Uterus (tissue), 4 donors: ENCODE data around the gene GRIN1. TPM values are rescaled to one million over a fixed set of nuclear protein-coding genes. Genes with fewer than 3 reads are reported as not detected.

Experiments used
- DNase-seq, 2 donors: peaks; one replicate each; pipeline ENCODE4 v3.0.0-alpha.2; 2019 to 2020
- H3K27ac ChIP-seq, 2 donors: fragments of 200-600 bp; sonication (generic); 1 replicate in 1 of 2; 2 replicates in 1 of 2; pipeline ENCODE4 v1.5.1; 2016 to 2018
- H3K27me3 ChIP-seq, 2 donors: fragments of 200-600 bp; sonication (generic); one replicate each; pipeline ENCODE4 v1.5.1; 2018 to 2019; ENCODE audit warnings: control low read depth in 1 of 2
- H3K36me3 ChIP-seq, 2 donors: fragments of 200-600 bp; sonication (generic); one replicate each; pipeline ENCODE4 v1.5.1; 2019; ENCODE audit warnings: control low read depth in 1 of 2
- H3K4me1 ChIP-seq, 2 donors: fragments of 200-600 bp; sonication (generic); one replicate each; pipeline ENCODE4 v1.5.1; 2018 to 2019; ENCODE audit warnings: control low read depth in 1 of 2
- H3K4me3 ChIP-seq, 2 donors: fragments of 200-600 bp; sonication (generic); 1 replicate in 1 of 2; 2 replicates in 1 of 2; pipeline ENCODE4 v1.5.1; 2018 to 2019; ENCODE audit warnings: mild to moderate bottlenecking in 1 of 2
- H3K9me3 ChIP-seq, 2 donors: fragments of 200-600 bp; sonication (generic); one replicate each; pipeline ENCODE4 v1.5.1; 2019; ENCODE audit warnings: control low read depth in 1 of 2
- CTCF ChIP-seq, 4 experiments: fragments of 200-600 bp in 2 of 4; fragments of 450-650 bp in 2 of 4; sonication (generic) in 2 of 4; IDR thresholded peaks; one replicate each; pipeline ENCODE4 v1.5.1; 2016 to 2019; ENCODE audit warnings: antibody characterized with exemption in 4 of 4, mild to moderate bottlenecking in 2 of 4, moderate library complexity in 1 of 4
- POLR2A ChIP-seq, 2 donors: fragments of 450-650 bp; IDR thresholded peaks; one replicate each; pipeline ENCODE4 v1.6.1; 2016; ENCODE audit warnings: antibody characterized with exemption in 2 of 2, mild to moderate bottlenecking in 1 of 2, moderate library complexity in 1 of 2
- intact Hi-C: fragments of 100-400 bp; cut with DNase I; formaldehyde crosslinking; loops from one replicate; pipeline ENCODE4 v1.15.1; 2023; ENCODE audit warnings: low total_unique reads
- total RNA-seq, 4 donors: library from RNA; depleted of rRNA in 3 of 4; stranded (reverse); fragments of >200 nt in 3 of 4; gene quantifications; one replicate each; pipeline versions ENCODE4 v1.1.0 to v1.2.4, GENCODE V29; 2014 to 2023
- donor health status: DM: yes; HTN: yes; CAD: no.

Gene GRIN1
- total RNA-seq, 4 donors from 2014 or later, result not detected

GRCh38 chr9:137112564-137113384 is 26.2 kb upstream of the GRIN1 start:
- Histone ChIP-seq H3K27ac (no peak overlapping the region), H3K9me3 (no peaks in the 10 kb centered on the region), H3K36me3 (no peaks in the 10 kb centered on the region), H3K4me3 (no peak overlapping the region), H3K27me3 (no peaks in the 10 kb centered on the region), H3K4me1 (peaks cover 0 to 6% of the 10 kb centered on the region in 2 donors)
- intact Hi-C loops, result loop anchor here (10.0 kb wide), 1 partner anchor 112 kb away; the partner anchor contains the start of genes CYSRT1, RNF208 and RNF224
- DNase-seq, result no peak
- TF ChIP-seq CTCF (IDR thresholded peaks at IDR 0.05) (no peak), POLR2A (IDR thresholded peaks at IDR 0.05) (no peak)

GRCh38 chr9:137113385-137114159 is 25.4 kb upstream of the GRIN1 start:
- H3K4me1 ChIP-seq, result peaks cover 0 to 6% of the 10 kb centered on the region in 2 donors
- TF ChIP-seq POLR2A (IDR thresholded peaks at IDR 0.05) (no peak), CTCF (IDR thresholded peaks at IDR 0.05) (no peak)
- no peaks in the 10 kb centered on the region for H3K9me3 ChIP-seq
- H3K27me3 ChIP-seq, result no peaks in the 10 kb centered on the region
- no peak for DNase-seq
- H3K36me3 ChIP-seq, result no peaks in the 10 kb centered on the region
- no peak overlapping the region for H3K4me3 ChIP-seq
- intact Hi-C loops, result loop anchor here (10.0 kb wide), 1 partner anchor 111 kb away; the partner anchor contains the start of genes CYSRT1, RNF208 and RNF224
- no peak overlapping the region for H3K27ac ChIP-seq

- TF ChIP-seq POLR2A (IDR thresholded peaks at IDR 0.05), result no peak
- TF ChIP-seq CTCF (IDR thresholded peaks at IDR 0.05), result no peak
- no peak for DNase-seq
- Histone ChIP-seq H3K4me3 (peak overlapping the region; percentile 21 to 59), H3K36me3 (no peaks in the 10 kb centered on the region), H3K4me1 (peaks cover 0 to 6% of the 10 kb centered on the region in 2 donors), H3K9me3 (no peaks in the 10 kb centered on the region), H3K27ac (peak overlapping the region in 1 of 2 donors; percentile 1), H3K27me3 (no peaks in the 10 kb centered on the region)
- intact Hi-C loops, result loop anchor here (10.0 kb wide), 1 partner anchor 111 kb away; the partner anchor contains the start of genes CYSRT1, RNF208 and RNF224
Measured at GRCh38 chr9:137114220-137114612, 24.7 kb upstream of the GRIN1 start.

- intact Hi-C loops, result loop anchor here (10.0 kb wide), 1 partner anchor 110 kb away; the partner anchor contains the start of genes CYSRT1, RNF208 and RNF224
- peak in 1 of 2 donors; percentile 55 for DNase-seq
- H3K9me3 ChIP-seq, result no peaks in the 10 kb centered on the region
Measured at GRCh38 chr9:137114613-137115393, 24.2 kb upstream of the GRIN1 start, which contains the start of gene DPP7. DPP7 (minus strand) TSS chr9:137114733; CDS start chr9:137114713, 20 bp downstream.

More at GRCh38 chr9:137114613-137115393, 24.2 kb upstream of the GRIN1 start, which contains the start of gene DPP7:
- Histone ChIP-seq H3K27ac (peak within 1 kb of the TSS in 1 of 2 donors; percentile 1), H3K4me1 (peaks cover 0 to 6% of the 10 kb centered on the region in 2 donors), H3K4me3 (peak within 1 kb of the TSS; percentile 21 to 59), H3K27me3 (no peaks in the 10 kb centered on the region), H3K36me3 (no peaks in the 10 kb centered on the region)
- TF ChIP-seq POLR2A (IDR thresholded peaks at IDR 0.05) (peak; percentile 10 to 25), CTCF (IDR thresholded peaks at IDR 0.05) (peak in 1 of 4 experiments; percentile 4)
